PC-9 (cell line): Measurements from ENCODE around the gene SEMA3C.

Experiments used
- EZH2 ChIP-seq: fragments of 200-600 bp; sonication (generic); IDR thresholded peaks from 2 replicates; pipeline ENCODE4 v1.8.0; 2017; ENCODE audit warnings: antibody characterized with exemption, low read depth
- TF ChIP-seq, protein P1 (sequence below): fragments of 200-600 bp; sonication (generic); conservative IDR thresholded peaks from 2 replicates; pipeline ENCODE4 v1.6.1; 2017; ENCODE audit warnings: mixed run types, antibody characterized with exemption, mild to moderate bottlenecking, moderate library complexity

DNA sequence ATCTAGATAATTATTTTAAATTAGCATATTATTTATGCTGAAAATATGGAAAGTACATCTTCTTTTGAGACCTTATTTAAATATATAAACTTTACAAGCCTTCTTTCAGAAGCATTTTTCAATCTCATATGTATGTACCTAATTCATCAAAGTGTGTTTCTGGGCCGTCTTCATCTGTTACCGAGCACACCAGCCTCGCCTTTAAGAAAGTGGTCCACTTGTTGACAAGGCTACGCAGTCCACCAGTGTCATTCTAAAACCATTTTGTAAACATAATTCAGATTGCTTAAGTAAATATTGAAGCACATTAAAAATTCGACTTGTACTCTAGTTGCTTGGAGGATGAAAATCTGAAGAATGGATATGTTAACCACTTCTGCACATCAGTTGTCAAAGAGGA lies 116.3 kb downstream of the SEMA3C start:
- TF ChIP-seq, protein P1, sequence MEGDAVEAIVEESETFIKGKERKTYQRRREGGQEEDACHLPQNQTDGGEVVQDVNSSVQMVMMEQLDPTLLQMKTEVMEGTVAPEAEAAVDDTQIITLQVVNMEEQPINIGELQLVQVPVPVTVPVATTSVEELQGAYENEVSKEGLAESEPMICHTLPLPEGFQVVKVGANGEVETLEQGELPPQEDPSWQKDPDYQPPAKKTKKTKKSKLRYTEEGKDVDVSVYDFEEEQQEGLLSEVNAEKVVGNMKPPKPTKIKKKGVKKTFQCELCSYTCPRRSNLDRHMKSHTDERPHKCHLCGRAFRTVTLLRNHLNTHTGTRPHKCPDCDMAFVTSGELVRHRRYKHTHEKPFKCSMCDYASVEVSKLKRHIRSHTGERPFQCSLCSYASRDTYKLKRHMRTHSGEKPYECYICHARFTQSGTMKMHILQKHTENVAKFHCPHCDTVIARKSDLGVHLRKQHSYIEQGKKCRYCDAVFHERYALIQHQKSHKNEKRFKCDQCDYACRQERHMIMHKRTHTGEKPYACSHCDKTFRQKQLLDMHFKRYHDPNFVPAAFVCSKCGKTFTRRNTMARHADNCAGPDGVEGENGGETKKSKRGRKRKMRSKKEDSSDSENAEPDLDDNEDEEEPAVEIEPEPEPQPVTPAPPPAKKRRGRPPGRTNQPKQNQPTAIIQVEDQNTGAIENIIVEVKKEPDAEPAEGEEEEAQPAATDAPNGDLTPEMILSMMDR = no peak
- no peak for TF ChIP-seq EZH2
